Body of pancreas (tissue), 4 donors: ENCODE data around the gene CEND1. TPM values are rescaled to one million over a fixed set of nuclear protein-coding genes. Genes with fewer than 3 reads are reported as not detected.

ENCODE experiments used
- ATAC-seq: fragments of 150-250 bp; one replicate; pipeline ENCODE4 v1.9.1; 2016
- DNase-seq, 4 donors: peaks; one replicate each; pipeline ENCODE4 v3.0.0-alpha.2; 2019
- H3K27ac ChIP-seq, 4 donors: fragments of 200-600 bp; sonication (generic); 1 replicate in 3 of 4; 2 replicates in 1 of 4; pipeline versions ENCODE4 v1.5.1 to v1.6.1; 2016 to 2019; ENCODE audit warnings: mild to moderate bottlenecking in 1 of 4, mixed read lengths in 1 of 4, moderate library complexity in 1 of 4
- H3K27me3 ChIP-seq, 2 donors: fragments of 200-600 bp; sonication (generic); one replicate each; pipeline ENCODE4 v1.6.0; 2016; ENCODE audit warnings: mild to moderate bottlenecking in 1 of 2
- H3K36me3 ChIP-seq, 2 donors: fragments of 200-600 bp; sonication (generic); replicated peaks in 1 of 2; 2 replicates each; pipeline ENCODE4 v1.5.1; 2016; ENCODE audit warnings: low read depth in 2 of 2; ENCODE audit not compliant: insufficient read depth in 1 of 2
- H3K4me1 ChIP-seq: fragments of 200-600 bp; sonication (generic); one replicate; pipeline ENCODE4 v1.6.0; 2016
- H3K4me3 ChIP-seq, 2 donors: fragments of 200-600 bp; sonication (generic); 1 replicate in 1 of 2; 2 replicates in 1 of 2; pipeline ENCODE4 v1.5.1; 2016 to 2019
- H3K9me3 ChIP-seq, 3 donors: fragments of 200-600 bp; sonication (generic); 1 replicate in 2 of 3; 2 replicates in 1 of 3; pipeline ENCODE4 v1.5.1; 2016
- POLR2A ChIP-seq, 3 donors: fragments of 450-650 bp; IDR thresholded peaks; one replicate each; pipeline ENCODE4 v1.6.1; 2016; ENCODE audit warnings: antibody characterized with exemption in 3 of 3, mild to moderate bottlenecking in 2 of 3
- WGBS, 2 donors: methylation state at CpG; one replicate each; pipeline ENCODE4 v1.1.5; 2017; 5-methylcytosine and 5-hydroxymethylcytosine counted together
- intact Hi-C: fragments of 100-400 bp; cut with DNase I; formaldehyde crosslinking; loops from one replicate; pipeline ENCODE4 v1.15.1; 2023
- total RNA-seq, 2 donors: library from RNA; depleted of rRNA; stranded (reverse); fragments of >200 nt; gene quantifications; one replicate each; pipeline ENCODE4 v1.1.0, GENCODE V29; 2016
- TF ChIP-seq, protein P1 (sequence below), 7 experiments: fragments of 450-650 bp in 4 of 7; fragments of 200-600 bp in 3 of 7; sonication (generic) in 3 of 7; IDR thresholded peaks; one replicate each; pipeline ENCODE4 v1.5.1; 2016 to 2019; ENCODE audit warnings: antibody characterized with exemption in 7 of 7

The CEND1 gene
- total RNA-seq, 2 donors from 2014 or later: 0.78 TPM; not detected in 1

DNA sequence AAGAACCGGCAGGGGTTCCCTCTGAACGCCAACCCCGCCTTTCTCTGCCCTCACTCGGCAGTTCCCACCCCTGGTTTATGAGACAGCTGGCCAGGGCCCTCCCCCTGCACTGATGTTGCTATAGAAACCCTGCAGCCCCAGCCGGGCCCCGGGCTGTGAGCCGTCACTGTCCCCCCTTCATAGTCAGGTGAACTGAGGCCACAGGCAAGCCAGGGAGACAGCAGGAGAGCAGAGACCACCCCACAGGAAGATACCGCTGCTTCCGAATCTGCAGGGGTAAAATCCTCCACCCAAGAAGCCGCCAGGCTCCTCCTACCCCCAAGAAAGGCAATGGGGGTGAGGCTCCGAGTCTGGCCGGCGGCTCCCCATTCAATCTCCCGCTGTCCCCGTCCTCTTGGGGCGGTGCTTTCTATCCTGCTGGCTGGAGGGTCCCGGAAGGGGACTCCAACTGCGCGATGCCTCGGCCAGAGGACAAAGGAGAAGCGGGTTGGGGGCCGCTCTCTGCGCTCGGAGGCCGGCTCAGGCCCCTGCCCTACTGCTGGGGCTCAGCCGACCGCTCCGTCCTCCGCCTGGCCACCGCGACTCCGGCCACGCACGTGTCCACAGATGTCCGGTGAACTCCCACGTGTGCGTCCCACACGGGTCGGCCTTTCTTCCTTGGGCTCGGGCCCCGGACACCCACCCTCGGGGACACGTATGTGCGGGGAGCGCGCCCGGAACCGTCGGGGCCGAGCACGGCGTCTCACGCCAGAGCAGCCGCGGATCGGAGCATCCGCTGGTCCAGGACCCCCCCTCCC, 7.6 kb upstream of the CEND1 start:
- DNase-seq (peak; percentile 53 to 78 (median 72)), ATAC-seq (peak; percentile 4)
- Histone ChIP-seq H3K27ac (peak overlapping the region; percentile 93 to 98 (median 97)), H3K27me3 (no peaks in the 10 kb centered on the region), H3K4me1 (peaks cover 56% of the 10 kb centered on the region), H3K9me3 (no peaks in the 10 kb centered on the region), H3K36me3 (no peaks in the 10 kb centered on the region), H3K4me3 (peak overlapping the region; percentile 47 to 51)
- TF ChIP-seq, protein P1, sequence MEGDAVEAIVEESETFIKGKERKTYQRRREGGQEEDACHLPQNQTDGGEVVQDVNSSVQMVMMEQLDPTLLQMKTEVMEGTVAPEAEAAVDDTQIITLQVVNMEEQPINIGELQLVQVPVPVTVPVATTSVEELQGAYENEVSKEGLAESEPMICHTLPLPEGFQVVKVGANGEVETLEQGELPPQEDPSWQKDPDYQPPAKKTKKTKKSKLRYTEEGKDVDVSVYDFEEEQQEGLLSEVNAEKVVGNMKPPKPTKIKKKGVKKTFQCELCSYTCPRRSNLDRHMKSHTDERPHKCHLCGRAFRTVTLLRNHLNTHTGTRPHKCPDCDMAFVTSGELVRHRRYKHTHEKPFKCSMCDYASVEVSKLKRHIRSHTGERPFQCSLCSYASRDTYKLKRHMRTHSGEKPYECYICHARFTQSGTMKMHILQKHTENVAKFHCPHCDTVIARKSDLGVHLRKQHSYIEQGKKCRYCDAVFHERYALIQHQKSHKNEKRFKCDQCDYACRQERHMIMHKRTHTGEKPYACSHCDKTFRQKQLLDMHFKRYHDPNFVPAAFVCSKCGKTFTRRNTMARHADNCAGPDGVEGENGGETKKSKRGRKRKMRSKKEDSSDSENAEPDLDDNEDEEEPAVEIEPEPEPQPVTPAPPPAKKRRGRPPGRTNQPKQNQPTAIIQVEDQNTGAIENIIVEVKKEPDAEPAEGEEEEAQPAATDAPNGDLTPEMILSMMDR (IDR thresholded peaks at IDR 0.05): no peak
- TF ChIP-seq POLR2A (IDR thresholded peaks at IDR 0.05): no peak
- WGBS, 2 donors: 0 to 3% methylated on average over 7 to 57 of the region's 57 CpGs
- intact Hi-C loops: no loop called here

DNA sequence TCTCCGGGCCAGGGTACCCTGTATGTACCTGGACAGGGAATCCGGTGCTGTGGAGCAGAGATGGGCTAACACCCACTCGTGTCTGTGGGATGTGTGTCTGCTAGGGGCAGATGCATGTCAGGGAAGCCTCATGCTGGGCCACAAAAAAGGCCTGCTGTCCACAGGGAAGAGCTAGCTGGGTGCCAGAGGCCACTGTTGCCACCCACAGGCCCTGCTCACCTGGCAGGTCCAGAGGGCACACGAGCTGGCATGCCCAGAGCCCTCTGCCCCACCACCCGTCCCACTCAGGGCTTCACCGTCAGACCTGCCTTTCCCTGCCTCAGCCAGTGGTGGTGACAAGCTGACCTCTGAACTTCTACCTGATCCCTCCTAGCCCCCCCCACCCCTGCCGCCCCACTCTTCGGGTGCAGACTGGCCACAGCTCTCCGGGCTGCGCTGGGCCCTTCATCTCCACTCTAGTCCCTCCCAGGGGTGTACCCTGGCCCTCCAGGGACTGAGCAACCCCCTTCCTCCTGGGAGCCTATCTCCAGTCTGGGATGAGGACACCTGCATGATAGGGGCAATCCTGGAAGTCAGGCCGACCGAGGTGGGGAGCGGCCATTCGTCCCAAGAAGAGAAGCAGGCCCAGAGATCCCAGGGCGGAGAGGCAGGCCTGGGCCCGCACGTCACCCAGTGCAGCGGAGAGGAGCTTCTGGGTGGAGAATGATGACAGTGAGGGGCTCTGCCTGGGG, 6.8 kb upstream of the CEND1 start:
- no peak for TF ChIP-seq POLR2A (IDR thresholded peaks at IDR 0.05)
- TF ChIP-seq, protein P1 (IDR thresholded peaks at IDR 0.05): no peak
- Histone ChIP-seq H3K9me3 (no peaks in the 10 kb centered on the region), H3K27ac (peak overlapping the region; percentile 93 to 98 (median 97)), H3K4me3 (peak overlapping the region in 1 of 2 donors; percentile 51), H3K4me1 (peaks cover 59% of the 10 kb centered on the region), H3K27me3 (no peaks in the 10 kb centered on the region), H3K36me3 (peaks cover 0 to 4% of the 10 kb centered on the region in 2 donors)
- WGBS, 2 donors: 5 to 12% methylated on average over 4 to 17 of the region's 18 CpGs
- no peak for ATAC-seq
- intact Hi-C loops: no loop called here
- DNase-seq: peak in 2 of 4 donors; percentile 44 to 47

DNA sequence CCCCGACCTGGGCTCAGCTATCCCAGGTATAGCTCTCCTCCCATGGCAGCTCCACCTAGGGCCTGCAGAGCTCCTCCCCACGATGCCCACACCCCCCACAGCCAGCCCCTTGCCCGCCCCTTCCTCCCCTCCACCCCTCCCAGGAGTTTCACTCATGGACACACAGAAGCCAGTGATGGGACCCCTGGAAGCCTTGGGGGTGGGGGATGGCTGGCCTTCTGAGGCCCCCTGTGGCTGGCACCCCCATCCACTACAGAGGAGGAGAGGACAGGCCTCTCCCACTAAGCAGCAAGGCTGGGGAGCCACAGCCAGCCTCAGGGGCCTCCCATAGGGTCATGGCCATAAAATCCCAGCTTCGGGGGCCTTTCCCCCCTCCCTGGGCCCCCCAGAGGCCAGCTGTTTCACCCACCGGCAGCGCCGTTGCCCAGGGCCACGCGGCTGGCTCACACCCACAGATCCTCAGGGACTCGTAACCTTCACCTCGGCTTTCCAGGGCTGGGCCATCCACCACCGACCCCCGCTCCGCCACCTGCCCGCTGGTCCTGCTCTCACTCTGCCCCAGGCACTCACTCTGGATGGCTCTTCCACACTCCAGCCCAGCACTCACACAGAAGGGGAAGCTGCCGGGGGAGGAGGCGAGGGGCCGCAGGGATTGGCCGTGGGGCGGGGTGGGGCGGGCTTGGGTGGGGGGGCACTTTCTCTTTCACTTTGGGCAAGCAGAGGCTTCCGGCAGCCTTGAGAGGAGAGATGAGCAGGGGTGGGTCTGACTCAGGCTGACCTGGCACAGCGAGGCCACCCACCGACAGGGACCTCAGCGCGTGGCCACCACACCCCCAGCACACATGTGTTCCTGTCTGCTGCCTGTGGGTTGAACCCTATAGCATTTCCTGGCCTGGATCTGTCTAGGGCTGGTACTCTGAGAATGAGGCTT, 6.0 kb upstream of the CEND1 start:
- peak; percentile 50 for ATAC-seq
- DNase-seq: peak; percentile 77 to 87 (median 84)
- WGBS, 2 donors: 1 to 30% methylated on average over 2 to 26 of the region's 26 CpGs
- Histone ChIP-seq H3K9me3 (no peaks in the 10 kb centered on the region), H3K27me3 (no peaks in the 10 kb centered on the region), H3K27ac (peak overlapping the region; percentile 93 to 98 (median 97)), H3K4me3 (peak overlapping the region; percentile 53 to 61), H3K4me1 (peaks cover 59% of the 10 kb centered on the region), H3K36me3 (peaks cover 0 to 5% of the 10 kb centered on the region in 2 donors)
- intact Hi-C loops: no loop called here
- TF ChIP-seq, protein P1 (IDR thresholded peaks at IDR 0.05): no peak
- peak; percentile 60 to 89 (median 76) for TF ChIP-seq POLR2A (IDR thresholded peaks at IDR 0.05)

DNA sequence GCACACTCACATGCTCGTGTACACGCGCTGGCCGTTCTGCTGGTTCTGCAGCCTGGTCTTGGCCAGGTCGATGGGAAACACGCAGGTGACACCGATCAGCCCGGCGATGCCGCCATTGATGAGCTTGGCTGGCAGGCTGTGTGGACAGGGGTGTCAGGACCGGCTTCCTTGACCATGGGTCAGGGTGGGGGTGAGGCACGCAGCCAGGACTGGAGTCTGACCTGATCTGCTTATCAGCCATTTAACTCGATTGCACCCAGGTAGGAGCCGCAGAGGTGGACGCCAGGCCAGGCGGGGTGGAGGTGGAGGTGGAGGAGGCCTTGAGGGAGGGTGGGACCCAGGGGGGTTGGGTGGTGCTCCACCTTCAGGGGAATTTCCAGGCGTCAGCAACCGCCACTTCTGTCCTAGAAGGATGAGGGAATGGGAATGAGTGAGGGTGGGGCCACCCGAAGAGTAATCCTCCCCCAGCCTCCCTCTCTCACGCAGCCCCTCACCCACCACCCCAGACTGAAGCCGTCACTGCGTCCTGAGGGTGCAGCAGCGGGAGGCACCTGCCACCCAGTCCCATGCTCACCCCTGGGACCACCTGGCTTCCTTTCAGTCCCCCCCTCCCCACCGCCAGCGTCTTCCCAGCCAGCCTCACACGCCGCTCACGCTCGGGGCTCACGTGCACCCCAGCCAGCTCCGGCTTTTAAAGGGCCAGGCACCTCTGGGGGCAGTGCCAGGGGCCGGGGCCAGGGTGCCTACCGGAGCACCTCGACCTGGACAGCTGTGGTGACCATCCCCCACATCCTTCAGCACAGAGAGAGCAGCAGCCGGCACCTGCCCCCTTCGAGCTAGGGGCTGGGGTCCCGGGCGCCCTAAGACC, 5.1 kb upstream of the CEND1 start:
- Histone ChIP-seq H3K36me3 (peaks cover 0 to 5% of the 10 kb centered on the region in 2 donors), H3K27me3 (no peaks in the 10 kb centered on the region), H3K4me3 (peak overlapping the region; percentile 53 to 61), H3K4me1 (peaks cover 59% of the 10 kb centered on the region), H3K27ac (peak overlapping the region; percentile 93 to 98 (median 97)), H3K9me3 (no peaks in the 10 kb centered on the region)
- ATAC-seq (peak; percentile 55), DNase-seq (peak; percentile 90 to 96 (median 94))
- 1 to 23% methylated on average over 14 to 38 of the region's 38 CpGs for WGBS, 2 donors
- intact Hi-C loops: no loop called here
- peak; percentile 66 to 74 (median 66) for TF ChIP-seq POLR2A (IDR thresholded peaks at IDR 0.05)
- TF ChIP-seq, protein P1 (IDR thresholded peaks at IDR 0.05): no peak
